ENCODE data around the gene HTT-AS.
A peak's percentile ranks its signal among the peaks of the same experiment; 100 is the strongest.
"Not testable (repeated sequence)": the region's sequence is repeated elsewhere in the genome, so short reads cannot be mapped to it uniquely, and the experiment has no call there.

HTT-AS gene

DNA sequence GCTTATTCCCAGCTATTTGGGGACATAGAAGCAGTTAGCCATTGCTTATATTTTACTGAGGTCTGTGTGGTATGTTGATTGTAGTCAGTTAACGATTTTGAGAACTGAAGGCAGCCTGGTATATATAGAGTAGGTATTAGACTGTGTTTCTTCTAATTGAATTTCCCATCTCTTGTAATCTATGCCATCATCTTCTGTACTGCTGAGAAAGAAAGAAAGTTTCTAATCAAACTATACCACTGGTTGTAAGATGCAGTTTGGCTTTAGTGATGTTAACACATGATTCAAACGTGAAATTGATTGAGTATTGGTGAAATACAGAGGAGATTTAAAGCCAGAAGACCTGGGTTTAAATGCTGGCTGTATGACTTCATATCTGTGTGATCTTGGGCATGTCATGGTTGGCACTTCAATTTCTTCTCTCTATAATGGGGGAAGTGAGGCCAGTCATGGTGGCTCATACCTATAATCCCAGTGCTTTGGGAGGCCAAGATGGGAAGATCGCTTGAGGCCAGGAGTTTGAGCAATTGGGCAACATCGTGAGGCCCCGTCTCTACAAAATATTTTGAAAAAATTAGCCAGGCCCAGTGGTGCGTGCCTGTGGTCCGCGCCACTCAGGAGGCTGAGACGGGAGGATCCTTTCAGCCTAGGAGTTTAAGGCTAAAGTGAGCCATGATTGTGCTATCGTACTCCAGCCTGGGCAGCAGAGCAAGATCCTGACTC is 11.8 kb upstream of the HTT-AS start:
- DNase-seq: no peak

GRCh38 chr4:3083732-3084131 is 9.4 kb upstream of the HTT-AS start:
- DNase-seq: no peak

GRCh38 chr4:3082925-3083515 is 8.7 kb upstream of the HTT-AS start:
- DNase-seq: no peak

- DNase-seq: no peak
Measured at GRCh38 chr4:3079694-3080123, 5.4 kb upstream of the HTT-AS start.

GRCh38 chr4:3077796-3078195 is 3.5 kb upstream of the HTT-AS start:
- DNase-seq: no peak

GRCh38 chr4:3075652-3075981 is 1.3 kb upstream of the HTT-AS start:
- DNase-seq: no peak

GRCh38 chr4:3074846-3075651 is 711 bp upstream of the HTT-AS start:
- peak; percentile 20 to 42 for DNase-seq

- no peak for DNase-seq
Measured at GRCh38 chr4:3073158-3074077, 920 bp downstream of the HTT-AS start.

GRCh38 chr4:3071811-3072210 is 2.5 kb downstream of the HTT-AS start:
- no peak for DNase-seq

GRCh38 chr4:3070709-3071500 is 3.4 kb downstream of the HTT-AS start:
- DNase-seq: no peak

DNA sequence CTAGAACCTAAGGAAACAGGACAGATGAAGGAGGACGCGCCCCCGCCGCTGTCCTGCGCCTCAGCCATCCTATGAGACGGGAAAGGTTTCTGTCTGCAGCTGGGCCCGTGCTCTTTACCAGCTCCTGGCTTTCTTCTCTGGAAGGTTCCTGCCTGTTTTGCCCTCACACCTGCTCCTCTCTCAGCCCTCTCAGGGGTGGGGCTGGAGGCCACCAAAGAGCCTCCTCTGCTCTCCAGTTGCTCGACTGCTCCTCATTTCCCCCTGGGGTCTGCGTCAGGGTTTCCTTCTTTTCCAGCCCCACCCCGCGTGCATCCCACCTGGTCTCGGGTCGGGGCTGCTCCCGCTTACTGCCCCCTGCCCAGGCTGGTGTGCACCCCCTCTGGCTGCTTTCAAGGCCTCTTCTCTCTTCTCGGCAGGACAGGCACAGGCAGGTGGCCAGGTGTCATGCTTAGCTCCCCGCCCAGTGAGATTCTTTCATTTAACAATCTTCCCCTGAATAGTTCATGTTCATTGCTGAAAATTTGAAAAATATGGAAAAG is 4.6 kb downstream of the HTT-AS start:
- DNase-seq: no peak

DNA sequence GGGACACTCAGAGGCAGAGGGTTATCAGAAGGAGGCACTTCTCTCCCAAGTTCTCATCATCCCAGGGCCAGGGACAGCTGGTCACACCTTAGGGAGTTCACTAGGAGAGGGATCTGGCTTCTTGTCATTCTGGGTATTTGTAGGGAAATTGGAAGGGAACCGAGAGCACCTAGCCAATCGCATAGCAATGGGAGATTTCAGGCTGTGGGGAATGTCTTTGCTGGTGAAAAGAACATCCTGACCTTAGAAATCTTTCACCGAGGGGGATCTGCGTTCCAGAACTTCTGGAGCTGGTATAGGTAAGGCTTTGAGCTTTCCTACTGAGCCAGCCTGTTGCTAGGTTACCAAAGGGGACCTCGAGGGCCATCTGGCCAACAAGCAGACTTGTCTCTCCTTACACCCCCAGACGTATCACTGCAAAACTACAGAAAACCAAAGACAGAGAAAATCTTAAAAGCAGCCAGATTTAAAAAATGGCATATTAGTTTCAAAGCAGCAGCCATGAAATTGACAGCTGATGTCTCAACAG is 6.8 kb downstream of the HTT-AS start:
- DNase-seq: no peak

- DNase-seq: no peak
Measured at GRCh38 chr4:3066836-3067400, 7.4 kb downstream of the HTT-AS start.

- DNase-seq: no peak
Measured at GRCh38 chr4:3065551-3065950, 8.8 kb downstream of the HTT-AS start.

DNA sequence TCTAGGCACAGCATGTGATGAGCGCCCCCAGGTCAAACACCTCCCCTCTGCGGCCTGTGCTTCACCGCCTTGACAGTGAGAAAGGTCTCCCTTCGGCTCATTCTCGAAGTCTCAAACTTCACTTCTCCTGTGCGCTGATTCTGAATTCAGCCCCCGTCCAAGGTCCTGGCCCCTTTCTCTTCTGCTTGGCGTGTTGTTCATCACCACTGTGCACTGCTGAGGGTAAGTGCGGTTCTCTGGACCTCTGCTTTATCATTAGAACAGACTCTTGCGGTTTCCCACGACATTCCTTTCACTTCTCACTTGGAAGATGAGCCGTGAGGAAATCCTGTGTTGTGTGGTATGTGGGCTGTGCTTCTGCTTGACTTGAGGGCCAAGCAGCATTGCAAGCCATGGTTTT is 11.9 kb downstream of the HTT-AS start:
- DNase-seq: no peak

DNA sequence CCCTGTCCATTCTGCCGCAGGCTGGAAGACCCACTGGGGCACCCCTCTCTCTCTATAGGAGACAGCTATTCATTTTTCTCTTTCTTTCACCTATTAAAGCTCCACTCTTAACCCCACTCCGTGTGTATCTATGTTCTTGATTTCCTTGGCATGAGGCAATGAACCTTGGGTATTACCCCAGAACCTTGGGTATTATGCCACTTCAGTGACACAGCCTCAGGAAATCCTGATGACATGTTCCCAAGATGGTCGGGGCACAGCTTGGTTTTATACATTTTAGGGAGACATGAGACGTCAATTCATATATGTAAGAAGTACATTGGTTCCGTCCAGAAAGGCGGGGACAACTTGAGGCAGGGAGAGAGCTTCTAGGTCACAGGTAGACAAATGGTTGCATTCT is 13.4 kb downstream of the HTT-AS start:
- DNase-seq: no peak

DNA sequence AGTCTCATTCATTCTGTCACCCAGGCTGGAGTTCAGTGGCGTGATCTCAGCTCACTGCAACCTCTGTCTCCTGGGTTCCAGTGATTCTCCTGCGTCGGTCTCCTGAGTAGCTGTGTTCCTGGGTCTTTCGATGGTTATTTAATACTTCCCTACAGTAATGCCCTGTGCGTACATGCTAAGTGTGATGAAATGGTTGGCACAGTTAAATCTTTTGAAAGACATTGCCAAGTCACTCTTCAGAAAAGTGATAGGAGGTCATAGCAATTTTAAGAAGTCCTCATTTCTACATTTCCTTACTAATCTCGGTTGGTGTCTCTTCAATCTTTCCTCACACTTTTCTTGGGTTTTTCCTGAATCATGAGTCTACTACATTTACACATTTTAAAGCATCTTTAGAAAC is 14.4 kb downstream of the HTT-AS start:
- DNase-seq: no peak

- DNase-seq: no peak
Measured at GRCh38 chr4:3054169-3054759, 20.1 kb downstream of the HTT-AS start.

GRCh38 chr4:3051141-3051897 is 23.0 kb downstream of the HTT-AS start:
- not testable (repeated sequence) for DNase-seq
